ENCODE data around the gene FBXL7. TPM values are rescaled to one million over a fixed set of nuclear protein-coding genes. Genes with fewer than 3 reads are reported as not detected.

The FBXL7 gene
- total RNA-seq, 1 experiment from 2014 or later = 15.1 TPM

- H3K4me3 ChIP-seq = no peak overlapping the region
- no peaks in the 10 kb centered on the region for H3K9me3 ChIP-seq (replicated peaks)
- H3K27me3 ChIP-seq = no peaks in the 10 kb centered on the region
- DNase-seq = no peak
- H3K36me3 ChIP-seq = no peaks in the 10 kb centered on the region
- no peak overlapping the region for H3K27ac ChIP-seq
- no peaks in the 10 kb centered on the region for H3K4me1 ChIP-seq
Measured at GRCh38 chr5:15615859-15616258, 115.9 kb downstream of the FBXL7 start.

- no peaks in the 10 kb centered on the region for H3K36me3 ChIP-seq
- H3K4me3 ChIP-seq = no peak overlapping the region
- DNase-seq = no peak
- no peaks in the 10 kb centered on the region for H3K4me1 ChIP-seq
- H3K27me3 ChIP-seq = no peaks in the 10 kb centered on the region
- H3K27ac ChIP-seq = no peak overlapping the region
- no peaks in the 10 kb centered on the region for H3K9me3 ChIP-seq (replicated peaks)
Measured at GRCh38 chr5:15618938-15619337, 119.0 kb downstream of the FBXL7 start.

- no peak for DNase-seq
Measured at GRCh38 chr5:15620501-15620900, 120.5 kb downstream of the FBXL7 start.

DNA sequence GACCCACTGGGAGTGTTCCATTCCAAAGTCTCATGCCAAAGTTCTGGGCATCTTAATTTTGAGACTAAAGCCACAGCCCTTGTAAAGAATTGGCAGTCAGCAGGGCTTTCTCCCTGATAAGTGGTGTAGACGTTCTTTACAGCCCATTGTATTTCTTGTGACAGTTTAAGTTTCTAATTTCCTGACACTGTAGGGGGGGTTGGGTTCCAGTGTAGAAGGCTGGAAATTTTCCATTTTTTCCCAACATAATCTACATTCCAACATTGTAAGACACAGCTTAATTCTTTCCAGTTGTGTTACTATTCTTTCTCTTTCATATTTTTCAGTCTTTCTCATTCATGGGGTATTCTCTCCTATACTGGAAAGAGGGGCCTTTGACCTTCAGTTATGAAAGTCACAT, 121.1 kb downstream of the FBXL7 start:
- Histone ChIP-seq H3K4me3 (no peak overlapping the region), H3K4me1 (no peaks in the 10 kb centered on the region), H3K9me3 (replicated peaks) (no peaks in the 10 kb centered on the region), H3K36me3 (no peaks in the 10 kb centered on the region), H3K27me3 (no peaks in the 10 kb centered on the region), H3K27ac (no peak overlapping the region)
- DNase-seq = no peak

More at GRCh38 chr5:15620501-15620900, 120.5 kb downstream of the FBXL7 start:
- no peak overlapping the region for H3K4me3 ChIP-seq
- H3K27ac ChIP-seq = no peak overlapping the region
- H3K4me1 ChIP-seq = no peaks in the 10 kb centered on the region
- H3K9me3 ChIP-seq (replicated peaks) = no peaks in the 10 kb centered on the region
- H3K36me3 ChIP-seq = no peaks in the 10 kb centered on the region
- no peaks in the 10 kb centered on the region for H3K27me3 ChIP-seq

GRCh38 chr5:15623794-15624193, 123.8 kb downstream of the FBXL7 start:
- no peak for DNase-seq

GRCh38 chr5:15627109-15627508, 127.1 kb downstream of the FBXL7 start:
- H3K36me3 ChIP-seq = no peaks in the 10 kb centered on the region
- H3K4me1 ChIP-seq = no peaks in the 10 kb centered on the region
- H3K9me3 ChIP-seq (replicated peaks) = no peaks in the 10 kb centered on the region
- peak in 1 of 2 experiments; percentile 16 for DNase-seq
- H3K27ac ChIP-seq = no peak overlapping the region
- H3K4me3 ChIP-seq = no peak overlapping the region
- no peaks in the 10 kb centered on the region for H3K27me3 ChIP-seq

More at GRCh38 chr5:15623794-15624193, 123.8 kb downstream of the FBXL7 start:
- H3K27ac ChIP-seq = no peak overlapping the region
- no peak overlapping the region for H3K4me3 ChIP-seq
- H3K27me3 ChIP-seq = no peaks in the 10 kb centered on the region
- no peaks in the 10 kb centered on the region for H3K9me3 ChIP-seq (replicated peaks)
- no peaks in the 10 kb centered on the region for H3K36me3 ChIP-seq
- no peaks in the 10 kb centered on the region for H3K4me1 ChIP-seq

GRCh38 chr5:15627647-15628046, 127.7 kb downstream of the FBXL7 start:
- Histone ChIP-seq H3K36me3 (no peaks in the 10 kb centered on the region), H3K27me3 (no peaks in the 10 kb centered on the region), H3K4me3 (no peak overlapping the region), H3K27ac (no peak overlapping the region), H3K4me1 (no peaks in the 10 kb centered on the region), H3K9me3 (replicated peaks) (no peaks in the 10 kb centered on the region)
- DNase-seq = no peak

DNA sequence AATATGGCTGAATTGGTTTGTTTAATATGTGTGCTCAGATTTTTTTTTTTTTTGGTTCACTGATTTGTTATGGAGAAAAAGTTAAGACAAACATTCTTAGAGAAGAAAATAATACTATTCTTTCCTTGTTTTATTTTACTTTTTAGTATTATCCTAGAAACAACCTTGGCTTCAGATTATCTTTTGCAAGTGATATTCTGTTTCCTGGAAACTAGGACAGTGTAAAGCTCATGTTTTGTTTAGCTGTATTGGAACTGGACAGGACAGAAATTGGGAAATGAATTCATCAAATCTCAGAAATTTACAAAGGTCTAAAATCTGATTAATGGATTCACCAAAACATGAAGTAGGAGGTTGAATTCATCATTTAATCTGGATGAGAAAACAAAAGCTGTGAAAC, 130.5 kb downstream of the FBXL7 start:
- H3K27me3 ChIP-seq = no peaks in the 10 kb centered on the region
- H3K4me3 ChIP-seq = no peak overlapping the region
- no peaks in the 10 kb centered on the region for H3K36me3 ChIP-seq
- no peak overlapping the region for H3K27ac ChIP-seq
- DNase-seq = no peak
- no peaks in the 10 kb centered on the region for H3K9me3 ChIP-seq (replicated peaks)
- no peaks in the 10 kb centered on the region for H3K4me1 ChIP-seq

GRCh38 chr5:15634591-15635288, 134.8 kb downstream of the FBXL7 start:
- Histone ChIP-seq H3K27ac (no peak overlapping the region), H3K4me3 (no peak overlapping the region), H3K36me3 (no peaks in the 10 kb centered on the region), H3K4me1 (no peaks in the 10 kb centered on the region), H3K9me3 (replicated peaks) (no peaks in the 10 kb centered on the region), H3K27me3 (no peaks in the 10 kb centered on the region)
- no peak for DNase-seq

- H3K27ac ChIP-seq = no peak overlapping the region
Measured at GRCh38 chr5:15635289-15635616, 135.3 kb downstream of the FBXL7 start.

DNA sequence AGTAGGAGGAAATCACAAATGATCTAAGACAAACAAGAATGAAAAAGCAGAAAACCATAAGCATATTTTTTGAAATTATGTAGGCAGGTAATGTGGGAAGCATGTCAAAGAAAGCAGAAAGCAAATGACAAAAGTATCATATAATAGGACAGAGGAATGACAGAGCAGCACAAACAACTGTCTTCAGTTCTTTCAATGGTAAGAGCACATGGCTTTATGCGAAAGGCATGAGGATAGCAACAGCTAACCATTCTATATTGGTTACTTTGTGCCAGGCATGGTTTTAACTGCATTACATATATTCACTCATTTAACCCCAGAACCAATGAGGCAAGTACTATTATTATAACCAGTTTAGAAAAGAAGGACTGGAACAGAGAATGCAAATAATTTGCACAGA, 137.4 kb downstream of the FBXL7 start:
- H3K4me1 ChIP-seq = no peaks in the 10 kb centered on the region
- H3K27me3 ChIP-seq = no peaks in the 10 kb centered on the region
- H3K27ac ChIP-seq = no peak overlapping the region
- no peaks in the 10 kb centered on the region for H3K9me3 ChIP-seq (replicated peaks)
- no peak for DNase-seq
- no peaks in the 10 kb centered on the region for H3K36me3 ChIP-seq
- no peak overlapping the region for H3K4me3 ChIP-seq

More at GRCh38 chr5:15635289-15635616, 135.3 kb downstream of the FBXL7 start:
- Histone ChIP-seq H3K9me3 (replicated peaks) (no peaks in the 10 kb centered on the region), H3K27me3 (no peaks in the 10 kb centered on the region), H3K4me1 (no peaks in the 10 kb centered on the region), H3K4me3 (no peak overlapping the region), H3K36me3 (no peaks in the 10 kb centered on the region)
- DNase-seq = no peak

DNA sequence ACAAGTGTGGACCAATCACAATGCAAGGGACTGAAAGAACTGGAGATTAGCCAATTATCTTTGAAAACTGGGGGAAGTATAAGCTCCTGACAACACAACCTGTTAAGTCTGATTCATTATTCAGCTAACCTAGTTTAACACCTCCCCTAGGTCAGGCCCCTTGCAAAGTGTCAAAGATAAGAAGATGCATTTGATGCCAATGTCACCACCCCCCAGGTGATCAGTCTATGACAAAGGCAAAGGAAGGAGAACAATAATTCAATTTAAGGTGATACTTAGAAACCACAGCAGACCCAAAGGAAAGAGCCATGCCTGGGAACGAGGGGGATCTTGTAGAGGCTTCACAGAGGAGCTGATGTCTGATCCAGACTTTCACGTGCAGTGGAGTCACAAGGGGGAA, 137.9 kb downstream of the FBXL7 start:
- no peak overlapping the region for H3K27ac ChIP-seq
- no peaks in the 10 kb centered on the region for H3K27me3 ChIP-seq
- no peaks in the 10 kb centered on the region for H3K4me1 ChIP-seq
- no peaks in the 10 kb centered on the region for H3K9me3 ChIP-seq (replicated peaks)
- no peaks in the 10 kb centered on the region for H3K36me3 ChIP-seq
- no peak for DNase-seq
- H3K4me3 ChIP-seq = no peak overlapping the region

GRCh38 chr5:15638296-15638695, 138.3 kb downstream of the FBXL7 start:
- no peaks in the 10 kb centered on the region for H3K36me3 ChIP-seq
- no peaks in the 10 kb centered on the region for H3K9me3 ChIP-seq (replicated peaks)
- no peak for DNase-seq
- H3K27me3 ChIP-seq = no peaks in the 10 kb centered on the region
- H3K4me1 ChIP-seq = no peaks in the 10 kb centered on the region
- no peak overlapping the region for H3K27ac ChIP-seq
- H3K4me3 ChIP-seq = no peak overlapping the region

GRCh38 chr5:15639288-15639687, 139.3 kb downstream of the FBXL7 start:
- H3K27ac ChIP-seq = no peak overlapping the region
- no peaks in the 10 kb centered on the region for H3K4me1 ChIP-seq
- DNase-seq = no peak
- no peak overlapping the region for H3K4me3 ChIP-seq
- H3K36me3 ChIP-seq = no peaks in the 10 kb centered on the region
- H3K9me3 ChIP-seq (replicated peaks) = no peaks in the 10 kb centered on the region
- no peaks in the 10 kb centered on the region for H3K27me3 ChIP-seq

DNA sequence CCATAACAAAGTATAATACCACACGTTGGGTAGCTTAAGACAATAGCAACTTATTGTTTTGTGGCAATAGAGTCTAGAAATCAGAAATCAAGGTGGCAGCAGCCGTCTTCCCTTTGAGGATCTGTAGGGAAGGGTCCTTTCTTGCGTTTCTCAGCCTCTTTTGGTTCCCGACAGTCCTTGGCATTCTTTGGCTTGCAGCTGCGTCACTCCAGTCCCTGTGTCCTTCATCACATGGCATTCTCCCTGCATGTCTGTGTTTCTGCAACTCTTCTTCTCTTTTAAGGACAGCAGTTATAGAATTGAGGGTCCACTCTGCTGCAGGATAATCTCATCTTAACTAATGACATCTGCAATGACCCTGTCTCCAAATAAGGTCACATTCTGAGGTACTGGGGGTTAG, 140.1 kb downstream of the FBXL7 start:
- no peaks in the 10 kb centered on the region for H3K36me3 ChIP-seq
- H3K4me3 ChIP-seq = no peak overlapping the region
- no peaks in the 10 kb centered on the region for H3K4me1 ChIP-seq
- no peaks in the 10 kb centered on the region for H3K27me3 ChIP-seq
- DNase-seq = no peak
- no peaks in the 10 kb centered on the region for H3K9me3 ChIP-seq (replicated peaks)
- H3K27ac ChIP-seq = no peak overlapping the region

GRCh38 chr5:15643731-15644130, 143.8 kb downstream of the FBXL7 start:
- Histone ChIP-seq H3K4me1 (no peaks in the 10 kb centered on the region), H3K4me3 (no peak overlapping the region), H3K9me3 (replicated peaks) (no peaks in the 10 kb centered on the region), H3K27me3 (no peaks in the 10 kb centered on the region), H3K36me3 (no peaks in the 10 kb centered on the region), H3K27ac (no peak overlapping the region)
- no peak for DNase-seq

Measured in SJCRH30 (cell line).